Fibroblast of villous mesenchyme (primary cell): Measurements from ENCODE around the gene ACBD6. TPM values are rescaled to one million over a fixed set of nuclear protein-coding genes. Genes with fewer than 3 reads are reported as not detected.

ENCODE experiments used
- DNase-seq: peaks from one replicate; pipeline ENCODE4 v3.0.0-alpha.2; 2010; ENCODE audit warnings: low read depth
- H3K4me3 ChIP-seq: 2 replicates; pipeline ENCODE4 v1.5.1; 2011; ENCODE audit warnings: low read depth, mild to moderate bottlenecking, low read length
- total RNA-seq: library from RNA; depleted of rRNA; stranded (reverse); fragments of >200 nt; gene quantifications from 2 replicates; pipeline ENCODE4 v1.2.3, GENCODE V29; 2012
- TF ChIP-seq, protein P1 (sequence below): IDR thresholded peaks from 2 replicates; pipeline ENCODE4 v1.5.1; 2012; ENCODE audit warnings: low read depth, mild to moderate bottlenecking, low read length; ENCODE audit not compliant: insufficient read depth

ACBD6 gene
- total RNA-seq, 1 donor = 44.5 TPM

DNA sequence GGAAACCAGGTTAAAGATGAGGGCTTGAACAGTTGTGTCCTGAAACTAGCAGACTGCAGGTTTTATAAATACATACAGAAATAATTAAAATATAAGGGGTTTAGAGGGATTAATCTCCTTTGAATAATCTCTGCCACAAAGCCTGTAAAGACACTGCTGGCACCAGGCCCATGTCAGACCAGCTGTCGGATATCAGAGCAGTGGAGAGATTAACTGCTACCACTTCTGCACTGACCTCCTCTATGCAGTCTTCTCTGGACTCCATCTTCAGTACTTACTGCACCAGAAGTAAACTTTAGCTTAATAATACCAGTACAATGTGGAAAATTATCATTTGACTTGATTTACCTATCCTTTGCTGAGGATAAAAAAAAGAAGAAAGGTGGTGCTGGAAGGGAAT, 143.7 kb downstream of the ACBD6 start:
- no peak overlapping the region for H3K4me3 ChIP-seq
- TF ChIP-seq, protein P1, sequence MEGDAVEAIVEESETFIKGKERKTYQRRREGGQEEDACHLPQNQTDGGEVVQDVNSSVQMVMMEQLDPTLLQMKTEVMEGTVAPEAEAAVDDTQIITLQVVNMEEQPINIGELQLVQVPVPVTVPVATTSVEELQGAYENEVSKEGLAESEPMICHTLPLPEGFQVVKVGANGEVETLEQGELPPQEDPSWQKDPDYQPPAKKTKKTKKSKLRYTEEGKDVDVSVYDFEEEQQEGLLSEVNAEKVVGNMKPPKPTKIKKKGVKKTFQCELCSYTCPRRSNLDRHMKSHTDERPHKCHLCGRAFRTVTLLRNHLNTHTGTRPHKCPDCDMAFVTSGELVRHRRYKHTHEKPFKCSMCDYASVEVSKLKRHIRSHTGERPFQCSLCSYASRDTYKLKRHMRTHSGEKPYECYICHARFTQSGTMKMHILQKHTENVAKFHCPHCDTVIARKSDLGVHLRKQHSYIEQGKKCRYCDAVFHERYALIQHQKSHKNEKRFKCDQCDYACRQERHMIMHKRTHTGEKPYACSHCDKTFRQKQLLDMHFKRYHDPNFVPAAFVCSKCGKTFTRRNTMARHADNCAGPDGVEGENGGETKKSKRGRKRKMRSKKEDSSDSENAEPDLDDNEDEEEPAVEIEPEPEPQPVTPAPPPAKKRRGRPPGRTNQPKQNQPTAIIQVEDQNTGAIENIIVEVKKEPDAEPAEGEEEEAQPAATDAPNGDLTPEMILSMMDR = no peak
- peak; percentile 59 for DNase-seq

DNA sequence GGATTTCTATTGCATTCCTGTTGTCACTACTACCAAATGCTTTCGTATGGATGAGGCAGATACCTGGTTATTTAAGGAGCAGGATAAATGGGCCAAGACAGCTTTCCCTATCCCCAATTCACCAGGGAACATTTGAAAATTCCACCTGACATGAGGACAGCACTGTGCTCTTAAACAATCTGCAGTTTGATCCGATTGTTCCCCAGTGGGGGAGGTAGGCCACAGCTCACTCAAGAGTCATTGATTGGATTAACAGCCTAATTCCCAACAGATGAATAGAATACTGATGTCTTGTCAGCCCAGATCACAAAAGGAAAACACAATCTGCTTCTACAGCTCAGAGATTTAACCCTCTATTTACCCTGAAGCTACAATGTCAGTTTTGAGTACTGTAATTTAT, 148.4 kb downstream of the ACBD6 start:
- TF ChIP-seq, protein P1 = no peak
- no peak overlapping the region for H3K4me3 ChIP-seq
- no peak for DNase-seq

DNA sequence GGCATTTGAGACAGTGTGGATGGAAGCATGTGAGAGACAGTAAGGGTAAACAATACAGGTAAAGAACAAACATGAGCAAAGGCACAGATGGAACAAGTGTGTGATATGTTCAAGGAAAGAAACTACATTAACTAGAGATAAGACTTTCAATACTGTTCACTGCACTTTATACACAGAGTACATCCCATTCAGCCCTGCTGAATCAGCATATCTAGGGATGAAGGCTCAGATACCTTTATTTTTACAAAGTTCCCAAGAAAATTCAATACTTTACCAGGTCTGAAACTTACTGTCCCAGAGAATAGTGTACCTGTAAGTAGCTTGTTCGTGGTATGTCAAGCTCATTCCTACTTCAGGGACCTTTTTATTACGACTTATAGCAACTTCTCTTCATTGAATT, 149.8 kb downstream of the ACBD6 start:
- TF ChIP-seq, protein P1 = no peak
- no peak for DNase-seq
- no peak overlapping the region for H3K4me3 ChIP-seq

GRCh38 chr1:180352021-180352420, 150.4 kb downstream of the ACBD6 start:
- H3K4me3 ChIP-seq = no peak overlapping the region
- TF ChIP-seq, protein P1 = no peak
- DNase-seq = no peak

GRCh38 chr1:180345148-180345547, 157.2 kb downstream of the ACBD6 start:
- TF ChIP-seq, protein P1 = no peak
- H3K4me3 ChIP-seq = no peak overlapping the region
- no peak for DNase-seq

- no peak overlapping the region for H3K4me3 ChIP-seq
- TF ChIP-seq, protein P1 = no peak
- peak; percentile 53 for DNase-seq
Measured at GRCh38 chr1:180343921-180344769, 158.2 kb downstream of the ACBD6 start.
